Measurements from ENCODE around the gene SIK3. TPM values are rescaled to one million over a fixed set of nuclear protein-coding genes. Genes with fewer than 3 reads are reported as not detected.

SIK3 gene
- total and polyA plus RNA-seq, 2 donors (not counting 3 experiments of a cell fraction or from before 2014, with no cell fraction given) = 10.3 to 21.3 TPM

- FAIRE-seq (no peak), DNase-seq (ENCODE audit: low read depth, low spot score) (no peak)
- peaks cover 7% of the 10 kb centered on the region for H3K4me1 ChIP-seq (ENCODE audit: control insufficient read depth, extremely low read depth, insufficient read depth, low read length)
- TF ChIP-seq MAX (IDR thresholded peaks at IDR 0.05; ENCODE audit: insufficient read depth, insufficient read length) (no peak), EZH2 (IDR thresholded peaks at IDR 0.05; ENCODE audit: borderline replicate concordance, low read depth, low read length, severe bottlenecking) (no peak), GATA2 (IDR thresholded peaks at IDR 0.05; ENCODE audit: insufficient read depth, insufficient read length, low read depth, low read length) (no peak), FOS (IDR thresholded peaks at IDR 0.05; ENCODE audit: borderline replicate concordance, insufficient read depth, low read length) (no peak), JUN (IDR thresholded peaks at IDR 0.05; ENCODE audit: borderline replicate concordance, insufficient read depth, insufficient read length, low read depth) (no peak), CTCF (IDR thresholded peaks at IDR 0.05; ENCODE audit: extremely low read depth in 1 of 2, insufficient read depth in 1 of 2, low read depth in 1 of 2, low read length in 2 of 2) (no peak), MYC (IDR thresholded peaks at IDR 0.05; ENCODE audit: low read depth, low read length) (no peak), POLR2A (IDR thresholded peaks at IDR 0.05; ENCODE audit: low read depth, low read length) (no peak), POLR2AphosphoS5 (IDR thresholded peaks at IDR 0.05; ENCODE audit: insufficient read depth, low read depth, low read length) (no peak)
- dilution Hi-C loops (cut with MboI; ENCODE audit: extremely low pct_ligation_motif_present, low sequenced_read_pairs) = no loop called here
- H3K79me2 ChIP-seq (ENCODE audit: control insufficient read depth, insufficient read depth, low read length) = no peaks in the 10 kb centered on the region
- no peaks in the 10 kb centered on the region for H3K9me3 ChIP-seq (replicated peaks; ENCODE audit: control insufficient read depth, insufficient read depth, low read length)
- H3K4me3 ChIP-seq (replicated peaks in 1 of 3; ENCODE audit: insufficient read depth in 1 of 3, low read depth in 1 of 3, low read length in 3 of 3) = no peak overlapping the region
- POLR2A ChIA-PET = no interaction called here
- intact Hi-C loops (cut with micrococcal nuclease) = no loop called here
- no peak overlapping the region for H3K9ac ChIP-seq (replicated peaks; ENCODE audit: extremely low read depth, insufficient read depth, low read length)
- no peaks in the 10 kb centered on the region for H3K27me3 ChIP-seq (ENCODE audit: control insufficient read depth in 2 of 2, insufficient read depth in 2 of 2, low read length in 2 of 2)
- CTCF ChIA-PET = no interaction called here
- no TSS peak for BruUV-seq (replicated peaks)
- no peak overlapping the region for H3K27ac ChIP-seq (ENCODE audit: insufficient read depth, low read depth, low read length)
- H4K20me1 ChIP-seq (replicated peaks; ENCODE audit: control insufficient read depth, extremely low read depth, insufficient read depth, low read length) = no peaks in the 10 kb centered on the region
- no peaks in the 10 kb centered on the region for H3K36me3 ChIP-seq (ENCODE audit: control insufficient read depth in 2 of 2, extremely low read depth in 1 of 2, insufficient read depth in 2 of 2, low read length in 2 of 2)
- no peak overlapping the region for H3K4me2 ChIP-seq (ENCODE audit: insufficient read depth, low read length)
- no peak overlapping the region for H2AFZ ChIP-seq (ENCODE audit: low read depth, low read length)
- no peaks in the 10 kb centered on the region for H3K9me1 ChIP-seq (replicated peaks; ENCODE audit: control insufficient read depth, extremely low read depth, insufficient read depth, low read length)
Observed at GRCh38 chr11:116901211-116901610, 197.0 kb downstream of the SIK3 start.

Measured in endothelial cell of umbilical vein (primary cell).